ENCODE measurements around the gene TIAM1.

- TF ChIP-seq CTCF (IDR thresholded peaks at IDR 0.05) (no peak), POLR2A (IDR thresholded peaks at IDR 0.05) (no peak), POLR2AphosphoS5 (IDR thresholded peaks at IDR 0.05) (no peak), EP300 (IDR thresholded peaks at IDR 0.05) (no peak)
Measured at GRCh38 chr21:31343030-31343510, 991 bp downstream of the TIAM1 start.
